A549 (cell line): ENCODE measurements around the gene PANK2. TPM values are rescaled to one million over a fixed set of nuclear protein-coding genes. Genes with fewer than 3 reads are reported as not detected.

Experiments used
- ATAC-seq, 2 experiments: fragments of 200-7000 bp in 1 of 2; fragments of >200 bp in 1 of 2; cut with Nextera tagmentation in 1 of 2; cut with Tn5 transposase in 1 of 2; 3 replicates each; pipeline versions ENCODE4 v1.8.0 to v1.9.1; 2018 to 2020; ENCODE audit warnings: mild to moderate bottlenecking in 1 of 2, moderate library complexity in 1 of 2
- CTCF ChIA-PET: fragments of 300-600 bp; sonication (Branson Sonifier 250); formaldehyde crosslinking; extraction: SDS; loops from one replicate; lab custom pipeline; 2021; ENCODE audit warnings: antibody characterized with exemption, inconsistent platforms; lab: Yijun Ruan, JAX
- POLR2A ChIA-PET: fragments of 350-600 bp; formaldehyde crosslinking; extraction: SDS; loops from one replicate; lab custom pipeline; 2021; ENCODE audit warnings: antibody characterized with exemption, inconsistent platforms; lab: Yijun Ruan, JAX
- DNase-seq, 2 experiments: peaks; one replicate each; pipeline versions ENCODE4 v3.0.0 to v3.0.0-alpha.2; 2011 to 2016; ENCODE audit warnings: low read depth in 1 of 2, low spot score in 1 of 2
- FAIRE-seq: peaks from 2 replicates; lab custom pipeline; 2011; peaks lifted over from hg19 to GRCh38; lab: Jason Lieb, UNC
- H3K27ac ChIP-seq, 2 experiments: fragments of >200 bp; sonication (Bioruptor Twin); formaldehyde crosslinking; 3 replicates each; pipeline ENCODE4 v1.5.1; 2016 to 2017
- H3K4me1 ChIP-seq: fragments of >200 bp; sonication (Bioruptor Twin); formaldehyde crosslinking; 3 replicates; pipeline ENCODE4 v1.6.1; 2016
- H3K4me2 ChIP-seq: fragments of >200 bp; sonication (Bioruptor Twin); formaldehyde crosslinking; 3 replicates; pipeline ENCODE4 v1.6.1; 2016
- H3K4me3 ChIP-seq: fragments of >200 bp; sonication (Bioruptor Twin); formaldehyde crosslinking; 3 replicates; pipeline ENCODE4 v1.5.1; 2016
- H3K9me3 ChIP-seq: fragments of >200 bp; sonication (Bioruptor Twin); formaldehyde crosslinking; 3 replicates; pipeline ENCODE4 v1.6.1; 2016
- BCL3 ChIP-seq: fragments of >200 bp; sonication (Bioruptor Twin); formaldehyde crosslinking; IDR thresholded peaks from 3 replicates; pipeline ENCODE4 v1.6.1; 2016
- CHD4 ChIP-seq: fragments of 200-600 bp; sonication (generic); IDR thresholded peaks from 2 replicates; pipeline ENCODE4 v1.6.1; 2016; ENCODE audit warnings: antibody characterized with exemption, mild to moderate bottlenecking, borderline replicate concordance
- EHMT2 ChIP-seq: fragments of 200-600 bp; sonication (generic); IDR thresholded peaks from 2 replicates; pipeline ENCODE4 v1.6.1; 2016; ENCODE audit warnings: antibody characterized with exemption, low read depth, mild to moderate bottlenecking, moderate library complexity
- ELK1 ChIP-seq: fragments of 150-350 bp; IDR thresholded peaks from 2 replicates; pipeline ENCODE4 v1.6.1; 2014; ENCODE audit warnings: low read depth, mild to moderate bottlenecking, low read length
- EP300 ChIP-seq, 2 experiments: fragments of >200 bp; sonication (Bioruptor Twin); formaldehyde crosslinking; IDR thresholded peaks; 2 replicates in 1 of 2; 3 replicates in 1 of 2; pipeline ENCODE4 v1.6.1; 2016 to 2017
- FOSL2 ChIP-seq, 2 experiments: fragments of 450-650 bp in 1 of 2; fragments of >200 bp in 1 of 2; sonication (Bioruptor Twin) in 1 of 2; formaldehyde crosslinking; IDR thresholded peaks; 2 replicates each; pipeline versions ENCODE4 v1.5.0 to v1.6.1; 2016 to 2020; ENCODE audit warnings: mild to moderate bottlenecking in 1 of 2, moderate library complexity in 1 of 2
- FOXS1 ChIP-seq: fragments of 250-450 bp; sonication (Bioruptor Pico); IDR thresholded peaks from 2 replicates; pipeline ENCODE4 v1.5.0; 2020; ENCODE audit warnings: mild to moderate bottlenecking, moderate library complexity
- HDAC2 ChIP-seq: fragments of 200-600 bp; sonication (generic); IDR thresholded peaks from 2 replicates; pipeline ENCODE4 v1.6.1; 2016
- HOXA7 ChIP-seq: fragments of 250-450 bp; sonication (Bioruptor Pico); IDR thresholded peaks from 2 replicates; pipeline ENCODE4 v1.5.0; 2020; ENCODE audit warnings: mild to moderate bottlenecking, moderate library complexity
- HOXB13 ChIP-seq: fragments of 250-450 bp; sonication (Bioruptor Pico); IDR thresholded peaks from 2 replicates; pipeline ENCODE4 v1.5.0; 2020; ENCODE audit warnings: low read depth, mild to moderate bottlenecking, moderate library complexity
- MAZ ChIP-seq: fragments of 150-350 bp; IDR thresholded peaks from 2 replicates; pipeline ENCODE4 v1.6.1; 2014; ENCODE audit warnings: antibody characterized with exemption, low read depth, low read length, borderline replicate concordance
- MYC ChIP-seq: IDR thresholded peaks from 2 replicates; pipeline ENCODE4 v1.6.1; 2012; ENCODE audit warnings: mild to moderate bottlenecking, inconsistent platforms, low read length, improper control_type of control experiment, borderline replicate concordance
- NFE2L2 ChIP-seq: fragments of 150-350 bp; conservative IDR thresholded peaks from 2 replicates; pipeline ENCODE4 v1.6.1; 2014; ENCODE audit warnings: low read length
- NR3C1 ChIP-seq: fragments of >200 bp; sonication (Bioruptor Twin); formaldehyde crosslinking; IDR thresholded peaks from 3 replicates; pipeline ENCODE4 v1.6.1; 2017
- PHF8 ChIP-seq: fragments of 200-600 bp; sonication (generic); IDR thresholded peaks from 2 replicates; pipeline ENCODE4 v1.6.1; 2016; ENCODE audit warnings: low read depth, mild to moderate bottlenecking, antibody characterized with exemption, moderate library complexity, borderline replicate concordance
- POLR2AphosphoS2 ChIP-seq: conservative IDR thresholded peaks from 2 replicates; pipeline ENCODE4 v1.6.1; 2012; ENCODE audit warnings: low read length, improper control_type of control experiment, inconsistent platforms
- RAD21 ChIP-seq, 2 experiments: fragments of >200 bp in 1 of 2; sonication (Bioruptor Twin) in 1 of 2; formaldehyde crosslinking in 1 of 2; IDR thresholded peaks in 1 of 2; conservative IDR thresholded peaks in 1 of 2; 2 replicates in 1 of 2; 3 replicates in 1 of 2; pipeline ENCODE4 v1.6.1; 2012 to 2018; ENCODE audit warnings: inconsistent platforms in 1 of 2
- RCOR1 ChIP-seq: fragments of 150-350 bp; IDR thresholded peaks from 2 replicates; pipeline ENCODE4 v1.6.1; 2014; ENCODE audit warnings: antibody characterized with exemption, low read length, low read depth
- RNF2 ChIP-seq: fragments of 200-600 bp; sonication (generic); IDR thresholded peaks from 2 replicates; pipeline ENCODE4 v1.6.1; 2016; ENCODE audit warnings: low read depth, mild to moderate bottlenecking, antibody characterized with exemption, moderate library complexity, borderline replicate concordance
- TP53 ChIP-seq: fragments of 250-450 bp; sonication (Bioruptor Pico); IDR thresholded peaks from 2 replicates; pipeline ENCODE4 v1.5.0; 2021; ENCODE audit warnings: mild to moderate bottlenecking, moderate library complexity
- ZFP36 ChIP-seq: fragments of 450-650 bp; IDR thresholded peaks from 2 replicates; pipeline ENCODE4 v1.6.1; 2014; ENCODE audit warnings: borderline replicate concordance; ENCODE audit not compliant: partially characterized antibody
- WGBS: methylation state at CpG from one replicate; pipeline ENCODE4 v1.1.6; 2017; ENCODE audit errors: missing lambda C conversion rate; 5-methylcytosine and 5-hydroxymethylcytosine counted together
- polyA plus RNA-seq, 4 experiments: library from polyadenylated mRNA; depleted of rRNA in 3 of 4; stranded (reverse); fragments of >200 nt; fragmentation: RNase III in 1 of 4; extraction: RNeasy Plus Mini Kit Qiagen cat#74134 plus additional on column Dnase treatment in 1 of 4; gene quantifications; 2 replicates in 3 of 4; 3 replicates in 1 of 4; pipeline ENCODE4 v1.2.3, GENCODE V29; 2011 to 2017
- TF ChIP-seq, protein P1 (sequence below): fragments of 200-600 bp; sonication (generic); IDR thresholded peaks from 2 replicates; pipeline ENCODE4 v1.6.1; 2016; ENCODE audit warnings: antibody characterized with exemption, mild to moderate bottlenecking, moderate library complexity
- TF ChIP-seq, protein P2 (sequence below): IDR thresholded peaks from 2 replicates; pipeline ENCODE4 v1.6.1; 2012; ENCODE audit warnings: low read depth, borderline replicate concordance
- TF ChIP-seq, protein P3 (sequence below): fragments of 250-450 bp; sonication (Bioruptor Pico); IDR thresholded peaks from 2 replicates; pipeline ENCODE4 v1.5.0; 2021; ENCODE audit warnings: mild to moderate bottlenecking, moderate library complexity, borderline replicate concordance
- TF ChIP-seq, protein P4 (sequence below): fragments of 450-650 bp; IDR thresholded peaks from 2 replicates; pipeline ENCODE4 v1.6.1; 2014; ENCODE audit warnings: antibody characterized with exemption
- TF ChIP-seq, protein P5 (sequence below): IDR thresholded peaks from 2 replicates; pipeline ENCODE4 v1.6.1; 2012

PANK2 gene
- polyA plus RNA-seq, 2 of the 4 experiments (the other 2 are of a cell fraction), result 44.6 to 45.9 TPM

GRCh38 chr20:3847429-3847940, 41.7 kb upstream of the PANK2 start:
- no peak for FAIRE-seq
- WGBS, result 30% methylated on average over 7 of the region's 8 CpGs
- Histone ChIP-seq H3K27ac (peak overlapping the region; percentile 86 to 92), H3K9me3 (no peaks in the 10 kb centered on the region), H3K4me1 (peaks cover 28% of the 10 kb centered on the region), H3K4me2 (peak overlapping the region; percentile 94), H3K4me3 (peak overlapping the region; percentile 70)
- TF ChIP-seq HOXB13 (CRISPR knock-in tag) (no peak), MAZ (no peak), MYC (no peak), RAD21 (conservative IDR thresholded peaks at IDR 0.05 in 1 of 2, IDR thresholded peaks at IDR 0.05 in 1 of 2) (no peak), POLR2AphosphoS2 (no peak), ZFP36 (no peak), NR3C1 (no peak), RNF2 (no peak), TP53 (CRISPR knock-in tag) (no peak), HOXA7 (CRISPR knock-in tag) (no peak), FOXS1 (CRISPR knock-in tag) (no peak), RCOR1 (no peak)
- TF ChIP-seq, protein P1, sequence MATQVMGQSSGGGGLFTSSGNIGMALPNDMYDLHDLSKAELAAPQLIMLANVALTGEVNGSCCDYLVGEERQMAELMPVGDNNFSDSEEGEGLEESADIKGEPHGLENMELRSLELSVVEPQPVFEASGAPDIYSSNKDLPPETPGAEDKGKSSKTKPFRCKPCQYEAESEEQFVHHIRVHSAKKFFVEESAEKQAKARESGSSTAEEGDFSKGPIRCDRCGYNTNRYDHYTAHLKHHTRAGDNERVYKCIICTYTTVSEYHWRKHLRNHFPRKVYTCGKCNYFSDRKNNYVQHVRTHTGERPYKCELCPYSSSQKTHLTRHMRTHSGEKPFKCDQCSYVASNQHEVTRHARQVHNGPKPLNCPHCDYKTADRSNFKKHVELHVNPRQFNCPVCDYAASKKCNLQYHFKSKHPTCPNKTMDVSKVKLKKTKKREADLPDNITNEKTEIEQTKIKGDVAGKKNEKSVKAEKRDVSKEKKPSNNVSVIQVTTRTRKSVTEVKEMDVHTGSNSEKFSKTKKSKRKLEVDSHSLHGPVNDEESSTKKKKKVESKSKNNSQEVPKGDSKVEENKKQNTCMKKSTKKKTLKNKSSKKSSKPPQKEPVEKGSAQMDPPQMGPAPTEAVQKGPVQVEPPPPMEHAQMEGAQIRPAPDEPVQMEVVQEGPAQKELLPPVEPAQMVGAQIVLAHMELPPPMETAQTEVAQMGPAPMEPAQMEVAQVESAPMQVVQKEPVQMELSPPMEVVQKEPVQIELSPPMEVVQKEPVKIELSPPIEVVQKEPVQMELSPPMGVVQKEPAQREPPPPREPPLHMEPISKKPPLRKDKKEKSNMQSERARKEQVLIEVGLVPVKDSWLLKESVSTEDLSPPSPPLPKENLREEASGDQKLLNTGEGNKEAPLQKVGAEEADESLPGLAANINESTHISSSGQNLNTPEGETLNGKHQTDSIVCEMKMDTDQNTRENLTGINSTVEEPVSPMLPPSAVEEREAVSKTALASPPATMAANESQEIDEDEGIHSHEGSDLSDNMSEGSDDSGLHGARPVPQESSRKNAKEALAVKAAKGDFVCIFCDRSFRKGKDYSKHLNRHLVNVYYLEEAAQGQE, result no peak
- TF ChIP-seq, protein P2, sequence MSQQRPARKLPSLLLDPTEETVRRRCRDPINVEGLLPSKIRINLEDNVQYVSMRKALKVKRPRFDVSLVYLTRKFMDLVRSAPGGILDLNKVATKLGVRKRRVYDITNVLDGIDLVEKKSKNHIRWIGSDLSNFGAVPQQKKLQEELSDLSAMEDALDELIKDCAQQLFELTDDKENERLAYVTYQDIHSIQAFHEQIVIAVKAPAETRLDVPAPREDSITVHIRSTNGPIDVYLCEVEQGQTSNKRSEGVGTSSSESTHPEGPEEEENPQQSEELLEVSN, result no peak
- TF ChIP-seq, protein P3, sequence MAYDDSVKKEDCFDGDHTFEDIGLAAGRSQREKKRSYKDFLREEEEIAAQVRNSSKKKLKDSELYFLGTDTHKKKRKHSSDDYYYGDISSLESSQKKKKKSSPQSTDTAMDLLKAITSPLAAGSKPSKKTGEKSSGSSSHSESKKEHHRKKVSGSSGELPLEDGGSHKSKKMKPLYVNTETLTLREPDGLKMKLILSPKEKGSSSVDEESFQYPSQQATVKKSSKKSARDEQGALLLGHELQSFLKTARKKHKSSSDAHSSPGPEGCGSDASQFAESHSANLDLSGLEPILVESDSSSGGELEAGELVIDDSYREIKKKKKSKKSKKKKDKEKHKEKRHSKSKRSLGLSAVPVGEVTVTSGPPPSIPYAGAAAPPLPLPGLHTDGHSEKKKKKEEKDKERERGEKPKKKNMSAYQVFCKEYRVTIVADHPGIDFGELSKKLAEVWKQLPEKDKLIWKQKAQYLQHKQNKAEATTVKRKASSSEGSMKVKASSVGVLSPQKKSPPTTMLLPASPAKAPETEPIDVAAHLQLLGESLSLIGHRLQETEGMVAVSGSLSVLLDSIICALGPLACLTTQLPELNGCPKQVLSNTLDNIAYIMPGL (CRISPR knock-in tag), result no peak
- no peak for DNase-seq
- ChIA-PET POLR2A (no interaction called here), CTCF (interaction anchor here (0.7 to 1.9 kb wide), 3 partner anchors 15 to 29 kb away, joined by 3 to 9 read pairs (median 3); partner anchors contain the start of gene AP5S1)
- ATAC-seq, result peak; percentile 2 to 12; a peak in 3 of 6 replicates

- Histone ChIP-seq H3K4me2 (no peak overlapping the region), H3K9me3 (no peaks in the 10 kb centered on the region), H3K27ac (peak overlapping the region in 1 of 2 experiments; percentile 19; a peak in 1 of 6 replicates), H3K4me1 (peaks cover 18% of the 10 kb centered on the region), H3K4me3 (no peak overlapping the region)
- POLR2A ChIA-PET, result no interaction called here
- CTCF ChIA-PET, result interaction anchor here (0.6 to 8.8 kb wide), 6 partner anchors 10 to 95 kb away, joined by 3 to 97 read pairs (median 6); partner anchors contain the start of genes AP5S1, CDC25B and CENPB
- DNase-seq (no peak), FAIRE-seq (no peak), ATAC-seq (no peak)
- 95% methylated on average over 1 of the region's 1 CpG for WGBS
- TF ChIP-seq HOXB13 (CRISPR knock-in tag), result no peak
- TF ChIP-seq PHF8, result no peak
- TF ChIP-seq CHD4, result no peak
- TF ChIP-seq, protein P4, sequence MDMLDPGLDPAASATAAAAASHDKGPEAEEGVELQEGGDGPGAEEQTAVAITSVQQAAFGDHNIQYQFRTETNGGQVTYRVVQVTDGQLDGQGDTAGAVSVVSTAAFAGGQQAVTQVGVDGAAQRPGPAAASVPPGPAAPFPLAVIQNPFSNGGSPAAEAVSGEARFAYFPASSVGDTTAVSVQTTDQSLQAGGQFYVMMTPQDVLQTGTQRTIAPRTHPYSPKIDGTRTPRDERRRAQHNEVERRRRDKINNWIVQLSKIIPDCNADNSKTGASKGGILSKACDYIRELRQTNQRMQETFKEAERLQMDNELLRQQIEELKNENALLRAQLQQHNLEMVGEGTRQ, result no peak
- TF ChIP-seq, protein P5, sequence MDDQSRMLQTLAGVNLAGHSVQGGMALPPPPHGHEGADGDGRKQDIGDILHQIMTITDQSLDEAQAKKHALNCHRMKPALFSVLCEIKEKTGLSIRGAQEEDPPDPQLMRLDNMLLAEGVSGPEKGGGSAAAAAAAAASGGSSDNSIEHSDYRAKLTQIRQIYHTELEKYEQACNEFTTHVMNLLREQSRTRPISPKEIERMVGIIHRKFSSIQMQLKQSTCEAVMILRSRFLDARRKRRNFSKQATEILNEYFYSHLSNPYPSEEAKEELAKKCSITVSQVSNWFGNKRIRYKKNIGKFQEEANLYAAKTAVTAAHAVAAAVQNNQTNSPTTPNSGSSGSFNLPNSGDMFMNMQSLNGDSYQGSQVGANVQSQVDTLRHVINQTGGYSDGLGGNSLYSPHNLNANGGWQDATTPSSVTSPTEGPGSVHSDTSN, result no peak
- TF ChIP-seq NFE2L2, result no peak
- TF ChIP-seq HDAC2, result no peak
- TF ChIP-seq ELK1, result no peak
- no peak for TF ChIP-seq BCL3
- TF ChIP-seq EP300 (IDR thresholded peaks at IDR 0.05), result no peak
- no peak for TF ChIP-seq EHMT2
- TF ChIP-seq FOSL2 (IDR thresholded peaks at IDR 0.05), result no peak
- no peak for TF ChIP-seq FOSL2 (CRISPR knock-in tag; IDR thresholded peaks at IDR 0.05)
Measured at GRCh38 chr20:3848565-3848964, 40.6 kb upstream of the PANK2 start.
